ENCODE data around the gene ACSF2.
"Not testable (repeated sequence)": the region's sequence is repeated elsewhere in the genome, so short reads cannot be mapped to it uniquely, and the experiment has no call there.

The ACSF2 gene

GRCh38 chr17:50464121-50464520 is 38.1 kb downstream of the ACSF2 start:
- no peak for DNase-seq (ENCODE audit: low spot score)

GRCh38 chr17:50464736-50465135 is 38.7 kb downstream of the ACSF2 start:
- no peak for DNase-seq (ENCODE audit: low spot score)

- no peak for DNase-seq (ENCODE audit: low spot score)
Observed at GRCh38 chr17:50465171-50465570, 39.2 kb downstream of the ACSF2 start.

- DNase-seq (ENCODE audit: low spot score) = no peak
Observed at GRCh38 chr17:50465635-50466034, 39.6 kb downstream of the ACSF2 start.

DNA sequence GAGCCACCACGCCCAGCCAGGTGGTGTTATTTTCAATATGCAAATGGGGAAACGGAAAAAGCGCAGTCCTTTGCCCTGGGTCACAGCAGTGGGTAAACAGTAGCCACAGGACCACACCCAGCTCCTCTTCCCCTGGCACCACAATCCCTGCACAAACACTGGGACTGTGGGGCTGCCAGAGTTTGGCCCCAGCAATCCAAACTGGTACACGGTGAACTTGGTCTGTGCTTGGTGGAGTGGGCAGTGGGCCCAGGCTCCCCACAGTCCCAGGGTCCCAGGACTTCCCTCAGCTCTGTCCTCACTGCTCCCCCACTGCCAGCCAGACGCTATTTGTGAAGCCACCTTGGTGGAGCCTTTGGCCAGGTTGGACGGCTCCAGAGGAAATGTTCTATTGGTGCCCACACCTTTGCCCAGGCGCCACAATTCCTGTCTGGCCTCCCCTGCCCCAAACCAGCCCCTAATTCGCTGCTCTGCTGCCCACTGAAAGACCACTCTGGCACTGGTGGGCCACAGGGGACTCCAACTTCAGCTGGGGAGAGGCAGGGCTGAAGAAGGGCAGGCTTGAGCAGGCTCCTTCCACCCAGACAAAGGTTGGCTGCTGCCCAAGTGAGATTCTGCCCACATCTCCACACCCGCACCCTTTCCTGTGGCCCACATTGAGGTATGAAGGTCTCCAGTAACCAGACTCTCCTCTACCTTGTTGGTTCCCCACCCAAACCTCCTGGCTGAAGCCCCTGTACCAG is 40.5 kb downstream of the ACSF2 start:
- DNase-seq (ENCODE audit: low spot score) = no peak

DNA sequence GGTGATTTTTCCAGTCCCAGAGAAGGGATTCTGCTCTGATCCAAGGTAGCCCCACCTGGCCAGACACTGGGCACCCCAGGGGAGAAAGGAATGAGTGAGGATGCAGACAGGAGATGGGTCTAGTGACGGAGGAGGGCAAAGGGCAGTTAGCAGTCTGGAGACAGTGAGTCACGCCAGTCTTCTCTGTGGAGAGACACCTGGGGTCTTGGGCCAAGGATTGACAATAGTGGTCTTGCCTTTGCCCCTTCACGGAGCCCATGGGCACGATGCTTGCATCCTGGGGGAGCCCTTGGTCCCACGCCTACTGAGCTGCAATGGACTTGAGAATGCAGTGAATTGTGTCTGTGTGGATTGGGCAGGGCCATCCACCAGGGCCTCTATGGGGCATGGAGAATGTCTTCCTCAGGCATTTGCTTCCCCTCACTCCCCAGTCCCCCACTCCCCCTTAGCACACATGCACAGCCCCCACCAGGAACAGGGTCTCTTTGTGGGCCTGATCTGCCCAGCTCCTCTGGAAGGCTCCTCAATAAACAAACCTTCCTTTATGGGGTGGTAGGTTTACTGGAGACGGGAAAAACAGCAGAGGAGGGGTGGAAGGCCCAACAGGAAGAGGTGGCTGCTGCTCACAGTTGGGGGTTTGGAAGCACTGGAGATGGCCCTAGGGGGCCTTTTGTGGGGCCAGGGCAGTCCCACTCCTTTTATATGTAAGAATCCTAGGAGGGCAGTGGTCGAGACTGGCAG is 41.3 kb downstream of the ACSF2 start:
- no peak for DNase-seq (ENCODE audit: low spot score)

- no peak for DNase-seq (ENCODE audit: low spot score)
Observed at GRCh38 chr17:50467855-50468303, 41.9 kb downstream of the ACSF2 start.

DNA sequence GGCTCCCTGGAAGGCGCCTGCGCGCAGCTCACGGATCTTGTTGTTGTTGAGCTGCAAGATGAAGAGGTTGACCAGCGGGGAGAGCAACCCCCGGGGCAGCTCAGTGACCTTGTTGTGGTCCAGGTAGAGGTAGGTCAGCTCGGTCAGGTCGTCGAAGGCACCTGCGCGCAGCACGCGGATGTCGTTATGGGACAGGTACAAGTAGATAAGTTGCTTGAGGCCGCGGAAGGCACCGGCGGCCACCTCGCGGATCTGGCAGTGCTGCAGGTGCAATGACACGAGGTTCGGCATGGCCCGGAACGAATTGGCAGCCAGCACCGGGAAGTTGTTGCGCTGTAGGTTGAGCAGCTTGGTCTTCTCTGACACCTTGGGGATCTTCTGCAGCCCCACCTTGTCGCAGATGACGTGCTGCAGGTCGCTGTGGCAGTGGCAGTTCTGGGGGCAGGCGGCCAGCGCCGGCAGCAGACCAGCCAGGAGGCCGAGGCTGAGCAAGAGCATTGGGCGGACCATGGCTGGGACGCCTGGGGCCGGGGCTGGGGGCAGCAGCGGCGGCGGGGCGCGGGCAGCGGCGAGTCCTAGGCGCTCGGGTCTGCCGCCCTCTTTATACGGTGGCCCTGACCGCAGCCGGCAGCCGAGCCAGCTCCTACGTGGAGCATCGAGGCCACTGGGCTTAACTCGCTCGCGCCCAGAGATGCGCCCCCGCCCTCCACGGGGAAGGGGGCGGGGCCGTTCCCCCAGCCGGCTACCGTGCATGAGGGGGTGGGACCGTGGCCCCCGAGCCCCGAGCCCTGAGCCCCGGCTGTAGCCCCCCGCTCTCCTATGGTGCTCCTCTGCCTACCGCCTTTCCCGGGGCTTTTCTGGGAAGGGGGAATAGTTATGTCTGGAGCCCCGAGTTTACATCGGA is 42.5 kb downstream of the ACSF2 start, which contains the start of gene CHAD:
CHAD (minus strand) TSS at position 577 of the 904 bp plus-strand sequence; CDS start at position 510, 67 bp downstream.
- DNase-seq (ENCODE audit: low spot score) = no peak

GRCh38 chr17:50469208-50469605 is 43.2 kb downstream of the ACSF2 start:
- no peak for DNase-seq (ENCODE audit: low spot score)

DNA sequence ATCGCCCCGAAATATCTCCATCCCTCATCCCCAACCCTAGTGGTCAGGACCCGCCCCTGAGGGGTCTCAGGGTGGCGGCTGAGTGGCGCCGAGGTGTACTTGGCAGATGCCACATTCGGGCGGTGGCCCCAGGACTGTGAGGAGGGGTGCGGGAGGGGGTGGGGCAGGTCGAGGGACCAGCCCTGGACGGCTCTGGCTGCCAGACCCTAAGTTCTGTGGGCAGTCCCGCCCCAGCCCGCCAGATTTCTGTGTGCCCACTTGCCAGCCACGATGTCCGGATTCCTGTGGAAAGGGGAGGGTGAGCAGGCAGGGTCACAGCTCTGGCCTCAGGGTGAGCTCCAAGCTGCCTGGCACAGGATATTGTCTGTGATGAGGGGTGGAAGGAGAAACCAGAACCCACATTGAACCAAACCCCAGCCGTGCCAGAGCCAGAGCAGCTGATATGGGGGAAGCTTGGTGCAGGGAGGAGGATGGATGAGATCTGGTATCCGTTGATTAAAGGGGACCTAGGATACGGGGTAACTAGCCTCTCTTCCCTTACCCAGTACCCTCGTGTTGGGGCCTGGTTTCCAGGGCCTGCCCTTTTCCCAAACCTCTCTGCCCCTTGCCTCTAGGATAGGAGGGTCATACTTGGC is 43.8 kb downstream of the ACSF2 start:
- no peak for DNase-seq (ENCODE audit: low spot score)

DNA sequence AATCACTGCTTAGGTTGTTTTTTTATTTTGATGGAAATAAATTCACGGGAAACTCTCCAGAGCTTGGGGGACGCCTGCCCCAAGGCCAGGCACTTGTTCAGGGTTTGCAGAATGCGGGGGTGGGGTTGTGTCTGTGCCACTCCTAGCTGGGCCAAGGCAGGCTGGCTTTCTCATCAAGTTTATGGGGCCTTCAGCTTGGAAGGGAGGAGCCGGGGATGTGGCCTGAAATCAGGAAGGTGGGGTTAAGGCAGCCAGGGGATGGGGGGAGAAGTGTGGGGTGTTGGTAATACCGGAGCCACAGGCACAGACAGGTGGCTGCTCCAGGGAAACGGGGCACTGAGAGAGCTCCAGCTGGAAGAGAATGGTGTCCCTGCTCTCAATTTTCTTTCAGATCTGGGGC is 44.4 kb downstream of the ACSF2 start:
- no peak for DNase-seq (ENCODE audit: low spot score)

DNA sequence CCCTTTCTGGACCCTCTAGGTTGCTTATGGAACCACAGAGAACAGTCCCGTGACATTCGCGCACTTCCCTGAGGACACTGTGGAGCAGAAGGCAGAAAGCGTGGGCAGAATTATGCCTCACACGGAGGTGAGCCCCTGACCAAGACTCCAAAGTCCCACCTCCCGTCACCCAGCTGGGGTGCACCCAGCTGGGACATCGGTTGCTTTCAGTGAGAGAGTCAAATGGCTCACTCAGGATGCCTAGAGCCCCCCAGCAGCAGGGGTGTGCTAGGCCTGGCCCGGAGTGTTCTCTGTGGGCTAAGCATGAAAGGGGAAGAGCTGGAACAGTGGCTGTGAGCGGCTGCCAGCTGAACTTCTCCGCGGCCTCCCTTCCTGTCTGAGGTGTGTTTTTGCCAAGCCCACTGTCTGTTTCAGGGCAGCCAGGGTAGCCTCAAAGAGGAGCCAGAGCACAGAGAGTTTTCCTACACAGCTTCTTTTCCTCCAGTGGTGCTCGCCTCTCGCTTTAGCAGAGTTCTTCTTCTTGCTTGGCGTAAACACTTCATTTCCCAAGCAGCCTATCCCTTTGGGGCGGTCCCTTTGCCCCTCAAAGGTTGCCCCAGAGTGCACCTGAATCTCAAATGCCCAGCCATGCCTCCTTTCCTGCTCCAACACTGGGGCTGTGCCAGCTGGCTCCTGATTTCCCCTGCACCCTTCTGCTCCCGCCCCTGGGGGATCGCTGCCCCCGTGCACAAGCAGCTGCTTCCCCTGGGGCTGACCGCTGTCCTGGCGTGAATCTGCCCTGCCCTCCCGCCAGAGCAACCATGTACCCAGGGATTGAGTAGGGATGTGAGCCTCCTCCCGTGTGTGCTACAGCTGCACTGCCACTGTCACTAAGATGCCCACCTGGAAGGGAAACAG is 45.2 kb downstream of the ACSF2 start:
- no peak for DNase-seq (ENCODE audit: low spot score)

- DNase-seq (ENCODE audit: low spot score) = no peak
Observed at GRCh38 chr17:50472286-50472685, 46.3 kb downstream of the ACSF2 start.

DNA sequence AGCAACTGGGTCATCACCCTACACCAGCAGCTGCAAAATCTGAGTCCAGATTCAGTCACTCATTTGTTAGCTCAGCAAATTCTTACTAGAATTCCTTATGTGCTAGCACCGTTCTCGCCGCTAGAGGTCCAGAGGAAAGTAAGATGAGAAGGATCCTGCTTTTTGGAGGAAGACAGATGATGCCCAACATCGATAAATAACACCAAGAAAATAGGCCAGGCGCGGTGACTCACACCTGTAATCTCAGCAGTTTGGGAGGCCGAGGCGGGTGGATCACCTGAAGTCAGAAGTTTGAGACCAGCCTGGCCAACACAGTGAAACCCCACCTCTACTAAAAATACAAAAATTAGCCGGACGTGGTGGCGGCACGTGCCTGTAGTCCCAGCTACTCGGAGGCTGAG is 46.7 kb downstream of the ACSF2 start:
- not testable (repeated sequence) for DNase-seq (ENCODE audit: low spot score)

DNA sequence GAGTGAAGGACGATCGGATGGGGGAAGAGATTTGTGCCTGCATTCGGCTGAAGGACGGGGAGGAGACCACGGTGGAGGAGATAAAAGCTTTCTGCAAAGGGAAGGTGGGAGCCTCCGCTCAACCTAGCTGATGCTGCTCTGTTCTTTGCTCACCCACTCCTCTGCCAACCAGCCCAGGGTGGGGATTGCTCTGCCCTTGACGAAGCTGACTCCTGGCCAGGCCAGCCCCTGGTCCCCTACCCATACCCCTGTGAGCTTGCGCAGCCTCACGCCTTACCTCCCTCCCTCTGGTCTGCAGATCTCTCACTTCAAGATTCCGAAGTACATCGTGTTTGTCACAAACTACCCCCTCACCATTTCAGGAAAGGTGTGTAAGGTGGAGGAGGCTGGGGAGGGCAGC is 47.9 kb downstream of the ACSF2 start:
- DNase-seq (ENCODE audit: low spot score) = no peak

DNA sequence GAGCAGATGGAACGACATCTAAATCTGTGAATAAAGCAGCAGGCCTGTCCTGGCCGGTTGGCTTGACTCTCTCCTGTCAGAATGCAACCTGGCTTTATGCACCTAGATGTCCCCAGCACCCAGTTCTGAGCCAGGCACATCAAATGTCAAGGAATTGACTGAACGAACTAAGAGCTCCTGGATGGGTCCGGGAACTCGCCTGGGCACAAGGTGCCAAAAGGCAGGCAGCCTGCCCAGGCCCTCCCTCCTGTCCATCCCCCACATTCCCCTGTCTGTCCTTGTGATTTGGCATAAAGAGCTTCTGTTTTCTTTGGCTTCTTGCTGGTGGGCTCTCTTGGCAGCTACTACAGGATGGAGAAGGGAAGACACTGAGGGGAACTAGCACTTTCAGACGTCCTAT is 48.5 kb downstream of the ACSF2 start:
- no peak for DNase-seq (ENCODE audit: low spot score)

DNA sequence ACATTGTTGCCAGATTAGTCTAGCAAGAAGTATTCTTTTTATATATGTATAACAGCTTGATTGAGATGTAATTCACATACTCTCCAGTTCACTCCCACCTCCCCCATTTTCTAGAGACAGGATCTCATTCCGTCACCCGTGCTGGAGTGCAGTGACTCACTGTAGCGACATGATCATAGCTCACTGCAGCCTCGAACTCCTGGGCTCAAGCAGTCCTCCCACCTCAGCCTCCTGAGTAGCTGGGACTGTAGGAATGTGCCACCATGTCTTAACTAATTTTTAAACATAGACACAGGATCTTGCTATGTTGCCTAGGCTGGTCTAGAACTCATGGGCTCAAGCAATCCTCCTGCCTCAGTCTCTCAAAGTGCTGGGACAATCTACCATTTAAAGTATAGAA is 49.3 kb downstream of the ACSF2 start:
- DNase-seq (ENCODE audit: low spot score) = peak; percentile 27

DNA sequence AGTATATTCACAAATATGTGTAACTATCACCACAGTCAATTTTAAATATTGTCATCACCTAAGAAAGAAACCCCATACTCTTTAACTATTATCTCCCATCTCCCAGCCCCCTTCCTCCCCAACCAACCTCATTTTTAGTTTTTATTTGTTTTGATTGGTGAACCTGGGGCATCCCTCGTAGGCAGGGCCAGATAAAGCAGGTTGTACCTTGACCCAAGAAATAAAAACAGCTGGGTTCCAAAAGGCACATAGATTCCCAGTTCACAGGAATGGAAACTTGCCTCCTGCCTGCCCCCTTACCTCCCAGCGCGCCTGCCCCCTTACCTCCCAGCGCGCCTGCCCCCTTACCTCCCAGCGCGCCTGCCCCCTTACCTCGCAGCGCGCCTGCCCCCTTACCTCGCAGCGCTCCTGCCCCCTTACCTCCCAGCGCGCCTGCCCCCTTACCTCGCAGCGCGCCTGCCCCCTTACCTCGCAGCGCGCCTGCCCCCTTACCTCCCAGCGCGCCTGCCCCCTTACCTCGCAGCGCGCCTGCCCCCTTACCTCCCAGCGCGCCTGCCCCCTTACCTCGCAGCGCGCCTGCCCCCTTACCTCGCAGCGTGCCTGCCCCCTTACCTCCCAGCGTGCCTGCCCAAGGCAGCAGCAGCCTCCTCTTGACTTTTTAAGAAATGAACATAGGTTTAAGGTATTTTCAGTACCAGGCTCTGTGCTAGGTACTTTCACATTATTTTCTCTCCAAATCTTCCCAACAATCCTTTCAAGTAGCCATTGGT is 49.9 kb downstream of the ACSF2 start:
- DNase-seq (ENCODE audit: low spot score) = not testable (repeated sequence)

DNA sequence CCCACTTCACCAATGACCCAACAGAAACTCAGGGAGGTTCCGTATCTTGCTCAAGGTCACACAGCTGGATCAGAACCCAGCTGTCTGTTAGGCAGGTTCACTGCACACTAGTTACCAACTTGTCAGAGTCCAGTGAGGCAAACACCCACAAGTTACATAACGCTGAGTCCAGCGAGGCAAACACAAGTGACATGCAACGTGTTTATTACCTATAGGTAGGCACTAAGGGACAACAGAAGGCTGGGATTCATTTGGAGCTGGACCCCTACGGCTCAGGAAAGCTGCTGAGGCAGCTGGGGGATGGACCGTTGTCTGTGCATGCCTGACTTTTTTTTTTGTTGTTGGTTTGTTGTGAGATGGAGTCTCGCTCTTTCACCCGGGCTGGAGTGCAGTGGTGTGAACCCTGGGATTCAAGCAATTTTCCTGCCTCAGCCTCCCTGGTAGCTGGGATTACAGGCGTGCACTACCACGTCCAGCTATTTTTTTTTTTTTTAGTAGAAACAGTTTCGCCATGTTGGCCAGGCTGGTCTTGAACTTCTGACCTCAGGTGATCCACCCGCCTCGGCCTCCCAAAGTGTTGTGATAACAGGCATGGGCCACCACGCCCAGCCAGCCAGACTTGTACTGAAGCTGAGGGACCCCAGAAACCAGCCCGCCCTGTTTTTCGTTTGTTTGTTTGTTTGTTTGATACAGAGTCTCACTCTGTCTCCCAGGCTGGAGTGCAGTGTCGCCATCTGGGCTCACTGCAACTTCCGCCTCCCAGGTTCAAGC is 50.7 kb downstream of the ACSF2 start:
- DNase-seq (ENCODE audit: low spot score) = no peak
